ENCODE data around the gene UBL3.

Gene UBL3, protein sequence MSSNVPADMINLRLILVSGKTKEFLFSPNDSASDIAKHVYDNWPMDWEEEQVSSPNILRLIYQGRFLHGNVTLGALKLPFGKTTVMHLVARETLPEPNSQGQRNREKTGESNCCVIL

GRCh38 chr13:29850213-29850898 lies at the start of gene UBL3:
Gene UBL3 (minus strand): TSS chr13:29850617. CDS start chr13:29849538, 1,079 bp downstream.
- peak within 1 kb of the TSS; percentile 96 for H3K27ac ChIP-seq (ENCODE audit: low read length)
- H3K36me3 ChIP-seq (ENCODE audit: control insufficient read depth in 1 of 2, insufficient read depth in 2 of 2, low read length in 2 of 2), result peaks cover 0 to 8% of the 10 kb centered on the region in 2 donors
- no peaks in the 10 kb centered on the region for H3K27me3 ChIP-seq (ENCODE audit: low read depth, low read length)
- no peaks in the 10 kb centered on the region for H3K9me3 ChIP-seq (ENCODE audit: control insufficient read depth in 1 of 2, low read length in 2 of 2)
- peak within 1 kb of the TSS; percentile 90 to 98 for H3K4me3 ChIP-seq (ENCODE audit: low read depth in 1 of 2, low read length in 2 of 2)
- H3K4me1 ChIP-seq (ENCODE audit: control insufficient read depth in 1 of 2, insufficient read depth in 2 of 2, low read length in 2 of 2), result peaks cover 0 to 9% of the 10 kb centered on the region in 2 donors

DNA sequence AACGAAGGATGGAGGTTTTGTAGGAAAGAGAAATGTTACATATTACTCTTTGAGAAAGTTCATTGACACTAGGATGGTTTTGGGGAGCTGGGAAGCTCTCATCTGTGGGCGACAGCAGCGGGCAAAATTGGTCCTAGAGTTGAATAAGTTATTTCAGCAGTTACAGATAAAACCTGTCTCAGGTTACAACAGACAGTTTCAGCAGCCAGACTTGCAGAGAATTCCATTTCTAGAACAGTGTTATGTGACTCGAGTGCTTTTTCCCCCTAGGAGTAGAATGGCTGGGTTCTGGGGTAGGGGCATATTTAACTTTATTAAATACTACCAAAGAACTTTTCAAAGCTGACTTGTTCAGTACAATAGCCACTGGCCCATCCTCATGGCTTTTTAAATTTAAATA lies 46.7 kb upstream of the UBL3 start:
- no peak overlapping the region for H3K4me3 ChIP-seq (ENCODE audit: low read depth in 1 of 2, low read length in 2 of 2)
- H3K4me1 ChIP-seq (ENCODE audit: control insufficient read depth in 1 of 2, insufficient read depth in 2 of 2, low read length in 2 of 2), result peaks cover 0 to 4% of the 10 kb centered on the region in 2 donors
- H3K36me3 ChIP-seq (ENCODE audit: control insufficient read depth in 1 of 2, insufficient read depth in 2 of 2, low read length in 2 of 2), result no peaks in the 10 kb centered on the region
- H3K27ac ChIP-seq (ENCODE audit: low read length), result no peak overlapping the region
- no peaks in the 10 kb centered on the region for H3K27me3 ChIP-seq (ENCODE audit: low read depth, low read length)
- no peaks in the 10 kb centered on the region for H3K9me3 ChIP-seq (ENCODE audit: control insufficient read depth in 1 of 2, low read length in 2 of 2)

DNA sequence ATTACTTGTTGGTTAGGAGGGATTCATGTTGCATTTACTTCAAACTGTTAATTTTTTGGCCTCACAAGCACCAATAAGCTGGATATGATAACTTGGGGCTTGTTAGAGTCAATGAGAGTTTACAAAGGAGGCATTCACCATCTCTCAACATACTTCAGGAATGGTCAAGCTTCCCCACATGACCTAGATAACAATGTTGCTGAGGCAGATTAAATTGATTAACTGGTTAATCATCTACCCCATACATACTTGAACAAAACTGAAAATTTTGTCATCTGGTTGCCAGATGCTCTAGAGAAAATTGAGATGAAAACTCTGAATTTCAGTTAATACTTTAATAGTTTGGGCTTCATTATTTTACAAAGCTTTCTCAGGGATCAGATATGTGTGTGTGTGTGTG lies 43.0 kb upstream of the UBL3 start:
- no peaks in the 10 kb centered on the region for H3K36me3 ChIP-seq (ENCODE audit: control insufficient read depth in 1 of 2, insufficient read depth in 2 of 2, low read length in 2 of 2)
- no peaks in the 10 kb centered on the region for H3K9me3 ChIP-seq (ENCODE audit: control insufficient read depth in 1 of 2, low read length in 2 of 2)
- H3K4me1 ChIP-seq (ENCODE audit: control insufficient read depth in 1 of 2, insufficient read depth in 2 of 2, low read length in 2 of 2), result no peaks in the 10 kb centered on the region
- H3K27me3 ChIP-seq (ENCODE audit: low read depth, low read length), result no peaks in the 10 kb centered on the region
- H3K27ac ChIP-seq (ENCODE audit: low read length), result no peak overlapping the region
- H3K4me3 ChIP-seq (ENCODE audit: low read depth in 1 of 2, low read length in 2 of 2), result no peak overlapping the region

DNA sequence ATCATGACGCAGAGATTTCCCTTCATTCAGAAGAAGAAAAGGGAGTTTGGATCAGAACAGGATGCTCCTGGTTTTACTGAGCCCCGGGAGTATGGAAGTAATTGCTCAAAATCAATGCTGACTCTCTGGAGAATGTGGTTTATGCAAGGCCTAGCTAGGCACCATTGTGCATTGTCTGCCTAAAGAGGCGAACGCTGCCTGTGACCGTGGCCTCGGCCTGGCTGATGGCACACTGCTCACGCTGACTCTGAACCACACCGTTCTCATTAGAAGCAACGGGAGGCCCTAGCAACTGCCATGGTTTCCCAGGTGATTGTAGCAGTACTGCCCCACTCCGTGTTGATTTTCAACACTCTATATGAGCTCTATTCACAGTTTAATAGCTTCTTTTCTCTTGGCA lies 41.7 kb upstream of the UBL3 start:
- no peaks in the 10 kb centered on the region for H3K9me3 ChIP-seq (ENCODE audit: control insufficient read depth in 1 of 2, low read length in 2 of 2)
- H3K4me1 ChIP-seq (ENCODE audit: control insufficient read depth in 1 of 2, insufficient read depth in 2 of 2, low read length in 2 of 2), result no peaks in the 10 kb centered on the region
- no peaks in the 10 kb centered on the region for H3K27me3 ChIP-seq (ENCODE audit: low read depth, low read length)
- H3K27ac ChIP-seq (ENCODE audit: low read length), result no peak overlapping the region
- no peaks in the 10 kb centered on the region for H3K36me3 ChIP-seq (ENCODE audit: control insufficient read depth in 1 of 2, insufficient read depth in 2 of 2, low read length in 2 of 2)
- H3K4me3 ChIP-seq (ENCODE audit: low read depth in 1 of 2, low read length in 2 of 2), result no peak overlapping the region

GRCh38 chr13:29889111-29889510 lies 38.7 kb upstream of the UBL3 start:
- H3K4me3 ChIP-seq (ENCODE audit: low read depth in 1 of 2, low read length in 2 of 2), result no peak overlapping the region
- no peak overlapping the region for H3K27ac ChIP-seq (ENCODE audit: low read length)
- H3K27me3 ChIP-seq (ENCODE audit: low read depth, low read length), result no peaks in the 10 kb centered on the region
- H3K9me3 ChIP-seq (ENCODE audit: control insufficient read depth in 1 of 2, low read length in 2 of 2), result no peaks in the 10 kb centered on the region
- no peaks in the 10 kb centered on the region for H3K36me3 ChIP-seq (ENCODE audit: control insufficient read depth in 1 of 2, insufficient read depth in 2 of 2, low read length in 2 of 2)
- H3K4me1 ChIP-seq (ENCODE audit: control insufficient read depth in 1 of 2, insufficient read depth in 2 of 2, low read length in 2 of 2), result no peaks in the 10 kb centered on the region

- Histone ChIP-seq H3K4me1 (ENCODE audit: control insufficient read depth in 1 of 2, insufficient read depth in 2 of 2, low read length in 2 of 2) (no peaks in the 10 kb centered on the region), H3K9me3 (ENCODE audit: control insufficient read depth in 1 of 2, low read length in 2 of 2) (no peaks in the 10 kb centered on the region), H3K27ac (ENCODE audit: low read length) (no peak overlapping the region), H3K36me3 (ENCODE audit: control insufficient read depth in 1 of 2, insufficient read depth in 2 of 2, low read length in 2 of 2) (no peaks in the 10 kb centered on the region), H3K4me3 (ENCODE audit: low read depth in 1 of 2, low read length in 2 of 2) (no peak overlapping the region), H3K27me3 (ENCODE audit: low read depth, low read length) (no peaks in the 10 kb centered on the region)
Observed at GRCh38 chr13:29888306-29888705, 37.9 kb upstream of the UBL3 start.

- Histone ChIP-seq H3K4me3 (ENCODE audit: low read depth in 1 of 2, low read length in 2 of 2) (no peak overlapping the region), H3K27me3 (ENCODE audit: low read depth, low read length) (no peaks in the 10 kb centered on the region), H3K27ac (ENCODE audit: low read length) (no peak overlapping the region), H3K4me1 (ENCODE audit: control insufficient read depth in 1 of 2, insufficient read depth in 2 of 2, low read length in 2 of 2) (no peaks in the 10 kb centered on the region), H3K9me3 (ENCODE audit: control insufficient read depth in 1 of 2, low read length in 2 of 2) (no peaks in the 10 kb centered on the region), H3K36me3 (ENCODE audit: control insufficient read depth in 1 of 2, insufficient read depth in 2 of 2, low read length in 2 of 2) (no peaks in the 10 kb centered on the region)
Observed at GRCh38 chr13:29887686-29888085, 37.3 kb upstream of the UBL3 start.

GRCh38 chr13:29887030-29887557 lies 36.7 kb upstream of the UBL3 start:
- Histone ChIP-seq H3K4me3 (ENCODE audit: low read depth in 1 of 2, low read length in 2 of 2) (no peak overlapping the region), H3K36me3 (ENCODE audit: control insufficient read depth in 1 of 2, insufficient read depth in 2 of 2, low read length in 2 of 2) (no peaks in the 10 kb centered on the region), H3K4me1 (ENCODE audit: control insufficient read depth in 1 of 2, insufficient read depth in 2 of 2, low read length in 2 of 2) (no peaks in the 10 kb centered on the region), H3K9me3 (ENCODE audit: control insufficient read depth in 1 of 2, low read length in 2 of 2) (no peaks in the 10 kb centered on the region), H3K27ac (ENCODE audit: low read length) (no peak overlapping the region), H3K27me3 (ENCODE audit: low read depth, low read length) (no peaks in the 10 kb centered on the region)

GRCh38 chr13:29886446-29886845 lies 36.0 kb upstream of the UBL3 start:
- Histone ChIP-seq H3K9me3 (ENCODE audit: control insufficient read depth in 1 of 2, low read length in 2 of 2) (no peaks in the 10 kb centered on the region), H3K4me1 (ENCODE audit: control insufficient read depth in 1 of 2, insufficient read depth in 2 of 2, low read length in 2 of 2) (no peaks in the 10 kb centered on the region), H3K36me3 (ENCODE audit: control insufficient read depth in 1 of 2, insufficient read depth in 2 of 2, low read length in 2 of 2) (no peaks in the 10 kb centered on the region), H3K27me3 (ENCODE audit: low read depth, low read length) (no peaks in the 10 kb centered on the region), H3K4me3 (ENCODE audit: low read depth in 1 of 2, low read length in 2 of 2) (no peak overlapping the region), H3K27ac (ENCODE audit: low read length) (no peak overlapping the region)

DNA sequence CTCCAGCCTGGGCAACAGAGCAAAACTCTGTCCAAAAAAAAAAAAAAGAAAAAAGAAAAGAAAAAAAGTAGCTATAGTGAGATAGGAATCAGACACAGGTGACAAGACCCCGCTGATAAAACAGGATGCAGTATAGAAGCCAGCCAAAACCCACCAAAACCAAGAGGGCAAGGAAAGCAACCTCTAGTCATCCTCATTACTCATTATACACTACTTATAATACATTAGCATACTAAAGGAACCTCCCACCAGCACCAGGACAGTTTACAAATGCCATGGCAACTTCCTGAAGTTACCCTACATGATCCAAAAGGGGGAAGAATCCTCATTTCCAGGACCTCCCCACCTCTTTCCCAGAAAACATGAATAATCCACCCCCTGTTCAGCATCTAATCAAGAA lies 35.6 kb upstream of the UBL3 start:
- Histone ChIP-seq H3K27me3 (ENCODE audit: low read depth, low read length) (no peaks in the 10 kb centered on the region), H3K9me3 (ENCODE audit: control insufficient read depth in 1 of 2, low read length in 2 of 2) (no peaks in the 10 kb centered on the region), H3K27ac (ENCODE audit: low read length) (no peak overlapping the region), H3K4me3 (ENCODE audit: low read depth in 1 of 2, low read length in 2 of 2) (no peak overlapping the region), H3K4me1 (ENCODE audit: control insufficient read depth in 1 of 2, insufficient read depth in 2 of 2, low read length in 2 of 2) (no peaks in the 10 kb centered on the region), H3K36me3 (ENCODE audit: control insufficient read depth in 1 of 2, insufficient read depth in 2 of 2, low read length in 2 of 2) (no peaks in the 10 kb centered on the region)

- H3K9me3 ChIP-seq (ENCODE audit: control insufficient read depth in 1 of 2, low read length in 2 of 2), result no peaks in the 10 kb centered on the region
- no peaks in the 10 kb centered on the region for H3K4me1 ChIP-seq (ENCODE audit: control insufficient read depth in 1 of 2, insufficient read depth in 2 of 2, low read length in 2 of 2)
- H3K27ac ChIP-seq (ENCODE audit: low read length), result no peak overlapping the region
- no peak overlapping the region for H3K4me3 ChIP-seq (ENCODE audit: low read depth in 1 of 2, low read length in 2 of 2)
- H3K36me3 ChIP-seq (ENCODE audit: control insufficient read depth in 1 of 2, insufficient read depth in 2 of 2, low read length in 2 of 2), result no peaks in the 10 kb centered on the region
- H3K27me3 ChIP-seq (ENCODE audit: low read depth, low read length), result no peaks in the 10 kb centered on the region
Observed at GRCh38 chr13:29884671-29885430, 34.4 kb upstream of the UBL3 start.
